Measurements from ENCODE around the gene SMC5. TPM values are rescaled to one million over a fixed set of nuclear protein-coding genes. Genes with fewer than 3 reads are reported as not detected.
A peak's percentile ranks its signal among the peaks of the same experiment; 100 is the strongest.

SMC5 gene
- total and polyA plus RNA-seq, 12 donors, result 6.9 to 16.4 (median 12.5) TPM

- Histone ChIP-seq H3K4me3 (no peak overlapping the region), H3K4me1 (no peaks in the 10 kb centered on the region), H3K9me3 (no peaks in the 10 kb centered on the region), H3K27me3 (no peaks in the 10 kb centered on the region), H3K36me3 (peaks cover 0 to 11% (median 0%) of the 10 kb centered on the region in 9 donors), H3K27ac (no peak overlapping the region)
- intact Hi-C loops (cut with DNase I), result loop anchor here in 1 of 10 donors (5.0 kb wide), 1 partner anchor 39 kb away; no protein-coding TSS in a partner anchor
- no peak for TF ChIP-seq CTCF (IDR thresholded peaks at IDR 0.05)
- DNase-seq (no peak), ATAC-seq (peak in 1 of 8 donors; percentile 25)
- 85 to 88% methylated on average over 7 of the region's 7 CpGs for WGBS, 2 donors
Measured at GRCh38 chr9:70362952-70363351, 104.2 kb downstream of the SMC5 start.

- Histone ChIP-seq H3K27ac (no peak overlapping the region), H3K4me1 (no peaks in the 10 kb centered on the region), H3K4me3 (no peak overlapping the region), H3K27me3 (no peaks in the 10 kb centered on the region), H3K36me3 (peaks cover 0 to 4% (median 0%) of the 10 kb centered on the region in 9 donors), H3K9me3 (no peaks in the 10 kb centered on the region)
- intact Hi-C loops (cut with DNase I), result loop anchor here in 1 of 10 donors (5.0 kb wide), 1 partner anchor 39 kb away; no protein-coding TSS in a partner anchor
- DNase-seq (no peak), ATAC-seq (no peak)
- 96 to 98% methylated on average over 7 of the region's 7 CpGs for WGBS, 2 donors
- TF ChIP-seq CTCF (IDR thresholded peaks at IDR 0.05), result no peak
Measured at GRCh38 chr9:70363760-70364159, 105.0 kb downstream of the SMC5 start.

- Histone ChIP-seq H3K4me3 (no peak overlapping the region), H3K9me3 (no peaks in the 10 kb centered on the region), H3K27me3 (no peaks in the 10 kb centered on the region), H3K4me1 (no peaks in the 10 kb centered on the region), H3K36me3 (peaks cover 0 to 4% (median 0%) of the 10 kb centered on the region in 9 donors), H3K27ac (no peak overlapping the region)
- WGBS, 2 donors, result 88 to 89% methylated on average over 6 of the region's 6 CpGs
- ATAC-seq, result no peak
- no peak for TF ChIP-seq CTCF (IDR thresholded peaks at IDR 0.05)
- intact Hi-C loops (cut with DNase I), result no loop called here
- no peak for DNase-seq
Measured at GRCh38 chr9:70367305-70367930, 108.6 kb downstream of the SMC5 start.

- Histone ChIP-seq H3K27ac (peak overlapping the region in 4 of 10 donors; percentile 12 to 50 (median 29)), H3K27me3 (no peaks in the 10 kb centered on the region), H3K4me1 (peaks cover 0 to 19% (median 6%) of the 10 kb centered on the region in 9 donors), H3K9me3 (no peaks in the 10 kb centered on the region), H3K36me3 (no peaks in the 10 kb centered on the region), H3K4me3 (peak overlapping the region in 2 of 10 donors; percentile 3 to 8)
- WGBS, 2 donors, result 84% methylated on average over 17 of the region's 17 CpGs
- intact Hi-C loops (cut with DNase I), result no loop called here
- no peak for DNase-seq
- ATAC-seq, result no peak
- TF ChIP-seq CTCF (IDR thresholded peaks at IDR 0.05), result no peak
Measured at GRCh38 chr9:70374962-70375618, 116.3 kb downstream of the SMC5 start.

Data from heart right ventricle (tissue), 16 donors.